A673 (cell line): Measurements from ENCODE around the gene PLPPR3.

Experiments
- CTCF ChIP-seq: fragments of 300-800, 200-600 bp; sonication (generic); conservative IDR thresholded peaks from 2 replicates; pipeline ENCODE4 v1.5.1; 2017; ENCODE audit warnings: low read depth, mild to moderate bottlenecking, antibody characterized with exemption, low read length, moderate library complexity, mixed read lengths
- EZH2 ChIP-seq: fragments of 200-600 bp; sonication (generic); IDR thresholded peaks from 2 replicates; pipeline ENCODE4 v1.6.1; 2017; ENCODE audit warnings: borderline replicate concordance, low read depth, mild to moderate bottlenecking, mixed read lengths, antibody characterized with exemption, low read length; ENCODE audit not compliant: poor library complexity, severe bottlenecking

GRCh38 chr19:845707-846521 is 24.2 kb upstream of the PLPPR3 start:
- TF ChIP-seq CTCF (no peak), EZH2 (no peak)
